ENCODE data around the gene FERMT1. TPM values are rescaled to one million over a fixed set of nuclear protein-coding genes. Genes with fewer than 3 reads are reported as not detected.

Gene FERMT1
- total and polyA plus RNA-seq, 2 of the 13 experiments (the other 11 are each of a cell fraction or from before 2014, with no cell fraction given): 15.8 to 29.5 TPM

- CTCF ChIA-PET (ENCODE audit: low intra/inter-chr PET ratio, low total read pairs): no interaction called here
- intact Hi-C loops (cut with micrococcal nuclease; ENCODE audit: unreplicated experiment): loop anchor here (10.0 kb wide), 1 partner anchor 286 kb away; no protein-coding TSS in a partner anchor
Measured at GRCh38 chr20:6070829-6071695, 51.8 kb downstream of the FERMT1 start.

DNA sequence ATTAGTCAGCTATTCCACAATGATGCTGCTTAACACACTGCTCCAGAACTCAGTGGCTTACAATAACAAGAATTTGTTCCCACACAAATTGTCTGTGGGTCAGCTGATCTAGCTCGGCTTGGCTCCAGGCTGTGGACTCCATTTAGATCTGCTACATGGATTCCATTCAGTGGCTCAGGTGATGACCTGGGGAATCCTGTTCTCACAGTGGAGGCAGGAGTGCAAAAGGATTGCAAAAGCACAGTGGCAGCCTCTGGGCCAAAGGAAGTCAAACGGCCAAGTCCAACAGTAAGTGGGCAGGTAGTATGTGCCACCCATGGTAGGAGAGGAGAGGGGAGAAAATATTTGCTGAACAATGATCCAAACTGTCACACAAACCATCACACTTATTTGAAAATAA lies 53.2 kb downstream of the FERMT1 start:
- H3K79me2 ChIP-seq (ENCODE audit: insufficient read depth, low read length): no peaks in the 10 kb centered on the region
- no peaks in the 10 kb centered on the region for H3K27me3 ChIP-seq (ENCODE audit: control insufficient read depth in 1 of 2, insufficient read depth in 2 of 2, low read length in 2 of 2)
- no peak overlapping the region for H3K4me2 ChIP-seq (ENCODE audit: low read depth, low read length)
- H3K9me3 ChIP-seq (ENCODE audit: low read length): no peaks in the 10 kb centered on the region
- H3K36me3 ChIP-seq (replicated peaks in 1 of 2; ENCODE audit: control insufficient read depth in 1 of 2, insufficient read depth in 2 of 2, low read length in 2 of 2): peaks cover 1 to 6% of the 10 kb centered on the region in 2 experiments; a peak in 3 of 5 replicates
- WGBS (ENCODE audit: low lambda C conversion rate): 89% methylated on average over 2 of the region's 2 CpGs
- DNase-seq (ENCODE audit: low spot score) (no peak), FAIRE-seq (no peak), ATAC-seq (no peak)
- ChIA-PET CTCF (ENCODE audit: low intra/inter-chr PET ratio, low total read pairs) (no interaction called here), POLR2A (no interaction called here)
- H3K27ac ChIP-seq (ENCODE audit: extremely low read length, insufficient read depth, low read length): no peak overlapping the region
- BruUV-seq (replicated peaks): no TSS peak
- peaks cover 11% of the 10 kb centered on the region for H3K4me1 ChIP-seq (ENCODE audit: insufficient read depth, low read length)
- intact Hi-C loops (cut with micrococcal nuclease; ENCODE audit: unreplicated experiment): loop anchor here (10.0 kb wide), 1 partner anchor 285 kb away; no protein-coding TSS in a partner anchor
- no peak overlapping the region for H3K9ac ChIP-seq (ENCODE audit: insufficient read depth, low read depth, low read length)
- H3K4me3 ChIP-seq (replicated peaks in 1 of 3; ENCODE audit: insufficient read depth in 1 of 3, low read depth in 2 of 3, low read length in 3 of 3): no peak overlapping the region
- in situ Hi-C loops (cut with HindIII; ENCODE audit: extremely low pct_ligation_motif_present, low pct_unique_long_range_greater_than_20kb): no loop called here
- no peak overlapping the region for H2AFZ ChIP-seq (ENCODE audit: low read length)
- H4K20me1 ChIP-seq (ENCODE audit: insufficient read depth, low read length): no peaks in the 10 kb centered on the region
- no peak for TF ChIP-seq DZIP1 (CRISPR knock-in tag; IDR thresholded peaks at IDR 0.05)
- TF ChIP-seq, protein P1, sequence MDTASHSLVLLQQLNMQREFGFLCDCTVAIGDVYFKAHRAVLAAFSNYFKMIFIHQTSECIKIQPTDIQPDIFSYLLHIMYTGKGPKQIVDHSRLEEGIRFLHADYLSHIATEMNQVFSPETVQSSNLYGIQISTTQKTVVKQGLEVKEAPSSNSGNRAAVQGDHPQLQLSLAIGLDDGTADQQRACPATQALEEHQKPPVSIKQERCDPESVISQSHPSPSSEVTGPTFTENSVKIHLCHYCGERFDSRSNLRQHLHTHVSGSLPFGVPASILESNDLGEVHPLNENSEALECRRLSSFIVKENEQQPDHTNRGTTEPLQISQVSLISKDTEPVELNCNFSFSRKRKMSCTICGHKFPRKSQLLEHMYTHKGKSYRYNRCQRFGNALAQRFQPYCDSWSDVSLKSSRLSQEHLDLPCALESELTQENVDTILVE (CRISPR knock-in tag; IDR thresholded peaks at IDR 0.05): no peak
- TF ChIP-seq ZNF432 (CRISPR knock-in tag; IDR thresholded peaks at IDR 0.05; ENCODE audit: borderline replicate concordance): no peak
- TF ChIP-seq KMT2A (CRISPR knock-in tag; IDR thresholded peaks at IDR 0.05): no peak
- TF ChIP-seq ZNF570 (CRISPR knock-in tag; IDR thresholded peaks at IDR 0.05; ENCODE audit: borderline replicate concordance): no peak
- TF ChIP-seq ZNF616 (CRISPR knock-in tag; IDR thresholded peaks at IDR 0.05; ENCODE audit: low read depth): no peak
- TF ChIP-seq TFE3 (CRISPR knock-in tag; IDR thresholded peaks at IDR 0.05): no peak

More at GRCh38 chr20:6070829-6071695, 51.8 kb downstream of the FERMT1 start:
- H3K27me3 ChIP-seq (ENCODE audit: control insufficient read depth in 1 of 2, insufficient read depth in 2 of 2, low read length in 2 of 2): no peaks in the 10 kb centered on the region; a peak in 1 of 5 replicates
- no peak overlapping the region for H3K4me2 ChIP-seq (ENCODE audit: low read depth, low read length)
- 99% methylated on average over 6 of the region's 6 CpGs for whole genome bisulfite sequencing (ENCODE audit: low lambda C conversion rate)
- no peak overlapping the region for H2AFZ ChIP-seq (ENCODE audit: low read length)
- peaks cover 24% of the 10 kb centered on the region for H3K4me1 ChIP-seq (ENCODE audit: insufficient read depth, low read length)
- H3K4me3 ChIP-seq (replicated peaks in 1 of 3; ENCODE audit: insufficient read depth in 1 of 3, low read depth in 2 of 3, low read length in 3 of 3): no peak overlapping the region
- FAIRE-seq (no peak), DNase-seq (ENCODE audit: low spot score) (no peak), ATAC-seq (no peak)
- BruUV-seq (replicated peaks): no TSS peak
- H3K79me2 ChIP-seq (ENCODE audit: insufficient read depth, low read length): no peaks in the 10 kb centered on the region
- peak; percentile 65 for TF ChIP-seq RBM22 (optimal IDR thresholded peaks at IDR 0.05; ENCODE audit: low read length)
- TF ChIP-seq ATF7 (IDR thresholded peaks at IDR 0.05): peak; percentile 83
- TF ChIP-seq ATF7 (CRISPR knock-in tag; IDR thresholded peaks at IDR 0.05): no peak
- TF ChIP-seq RORA (CRISPR knock-in tag; IDR thresholded peaks at IDR 0.05): no peak
- in situ Hi-C loops (cut with HindIII; ENCODE audit: extremely low pct_ligation_motif_present, low pct_unique_long_range_greater_than_20kb): no loop called here
- H3K27ac ChIP-seq (ENCODE audit: extremely low read length, insufficient read depth, low read length): no peak overlapping the region
- no peaks in the 10 kb centered on the region for H3K9me3 ChIP-seq (ENCODE audit: low read length)
- no peaks in the 10 kb centered on the region for H4K20me1 ChIP-seq (ENCODE audit: insufficient read depth, low read length)
- H3K9ac ChIP-seq (ENCODE audit: insufficient read depth, low read depth, low read length): no peak overlapping the region
- peaks cover 3 to 16% of the 10 kb centered on the region in 2 experiments for H3K36me3 ChIP-seq (replicated peaks in 1 of 2; ENCODE audit: control insufficient read depth in 1 of 2, insufficient read depth in 2 of 2, low read length in 2 of 2)
- POLR2A ChIA-PET: no interaction called here
